Measurements from ENCODE around the gene CNR1.
"Not testable (repeated sequence)": the region's sequence is repeated elsewhere in the genome, so short reads cannot be mapped to it uniquely, and the experiment has no call there.

The CNR1 gene

DNA sequence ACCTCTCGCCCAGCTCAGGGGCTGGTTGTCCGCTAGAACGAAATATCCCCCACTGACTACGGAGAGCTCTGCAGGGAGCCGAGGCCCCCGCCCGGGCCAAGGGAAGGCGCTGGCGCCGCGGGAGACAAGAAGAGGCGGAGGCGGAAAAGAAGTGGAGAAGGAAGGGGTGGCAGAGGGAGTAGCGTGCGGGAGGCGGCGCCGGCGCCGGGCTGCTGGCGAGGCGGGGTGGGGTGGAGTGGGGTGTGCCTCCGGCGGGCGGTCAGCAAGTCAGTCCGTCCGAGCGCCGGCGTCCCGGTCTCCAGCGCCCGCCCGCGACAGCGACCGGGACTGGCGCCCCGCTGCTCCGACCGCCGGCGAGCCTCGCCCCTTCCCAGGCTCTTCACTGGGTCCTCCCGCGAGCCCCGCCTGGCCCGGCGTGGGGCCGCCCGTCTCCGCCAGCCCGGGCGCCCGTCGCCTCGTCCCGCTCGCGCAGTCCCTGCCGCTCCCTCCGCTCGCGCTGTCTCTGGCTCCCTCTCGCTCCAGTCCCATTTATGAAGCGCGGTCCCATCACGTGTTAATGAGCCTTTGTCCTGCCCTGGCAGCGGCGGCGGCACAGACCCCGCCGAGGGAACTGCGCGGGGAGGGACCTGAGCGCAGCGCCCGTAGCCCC is at the start of gene CNR1:
Gene CNR1 (minus strand): TSS at position 504 of the 649 bp plus-strand sequence. CDS start 21,073 bp downstream, outside the sequence.
- peak; percentile 13 for DNase-seq (ENCODE audit: low spot score)

DNA sequence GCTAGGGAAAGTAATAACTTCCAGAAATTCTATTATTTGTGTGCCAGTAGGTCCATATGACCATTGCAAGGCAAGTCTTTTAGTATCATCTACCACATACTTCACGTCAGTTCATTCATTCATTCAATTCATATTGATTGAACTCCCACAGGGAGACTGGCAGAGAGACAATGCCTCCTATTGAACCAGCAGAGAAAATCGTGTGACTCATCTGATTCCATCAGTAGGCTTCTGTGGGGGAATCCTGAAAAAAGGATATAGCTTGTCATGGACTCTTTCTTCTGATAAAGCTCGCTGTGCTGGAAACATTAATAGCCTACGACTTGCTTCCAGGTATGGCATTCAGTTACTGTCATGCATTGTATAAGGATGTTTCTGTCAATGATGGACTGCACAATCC is 45.3 kb upstream of the CNR1 start:
- DNase-seq (ENCODE audit: low spot score) = peak; percentile 9

DNA sequence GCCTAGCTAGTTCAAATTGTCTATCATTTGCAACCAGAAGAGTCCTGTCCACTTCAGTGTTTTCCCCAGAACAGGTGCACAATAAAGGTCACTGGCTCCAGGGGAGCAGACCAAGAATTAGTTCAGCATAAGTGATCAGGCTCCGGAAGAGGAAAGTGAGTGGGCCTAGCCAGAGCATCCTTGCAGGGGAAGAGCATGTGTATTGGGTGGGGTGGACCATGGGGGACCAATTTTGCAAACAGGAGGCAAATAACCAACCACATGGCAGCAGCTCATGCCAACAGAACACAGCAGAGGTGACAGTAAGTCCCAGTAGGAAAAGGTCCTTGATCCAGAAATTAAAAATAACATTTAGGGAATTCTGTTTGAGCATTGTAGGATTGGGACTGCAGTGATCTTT is 43.2 kb upstream of the CNR1 start:
- DNase-seq (ENCODE audit: low spot score) = no peak

DNA sequence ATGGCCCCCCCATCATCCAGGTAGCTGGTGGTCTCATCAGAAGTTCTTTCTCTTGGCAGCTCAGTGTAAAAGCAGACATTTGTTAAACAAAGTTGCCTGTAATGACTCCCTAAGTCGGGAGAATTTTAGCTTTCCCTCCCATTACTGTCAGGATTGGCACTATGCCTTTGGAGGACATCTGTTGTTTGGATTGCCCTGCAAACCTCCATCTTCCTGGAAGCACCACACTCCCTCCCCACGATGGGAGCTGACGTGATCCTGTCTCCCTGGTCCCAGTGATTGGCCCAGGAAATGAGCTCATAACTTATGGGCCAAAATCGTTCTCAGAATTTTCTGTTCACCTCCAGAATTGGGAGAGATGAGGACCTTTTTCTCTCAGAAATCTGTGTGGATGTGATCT is 42.6 kb upstream of the CNR1 start:
- DNase-seq (ENCODE audit: low spot score) = no peak

DNA sequence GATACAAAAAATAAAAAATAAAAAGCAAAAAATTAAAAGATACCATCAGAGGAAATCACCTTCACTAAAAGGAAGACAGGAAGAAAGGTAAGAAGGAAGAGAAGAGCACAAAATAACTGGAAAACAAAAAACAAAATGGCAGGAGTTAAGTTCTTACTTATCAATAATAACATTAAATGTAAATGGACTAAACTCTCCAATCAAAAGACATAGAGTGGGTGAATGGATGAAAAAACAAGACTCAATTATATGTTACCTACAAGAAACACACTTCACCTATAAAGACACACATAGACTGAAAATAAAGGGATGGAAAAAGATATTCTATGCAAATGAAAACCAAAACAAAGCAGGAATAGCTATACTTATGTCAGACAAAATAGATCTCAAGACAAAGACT is 35.6 kb upstream of the CNR1 start:
- not testable (repeated sequence) for DNase-seq (ENCODE audit: low spot score)

DNA sequence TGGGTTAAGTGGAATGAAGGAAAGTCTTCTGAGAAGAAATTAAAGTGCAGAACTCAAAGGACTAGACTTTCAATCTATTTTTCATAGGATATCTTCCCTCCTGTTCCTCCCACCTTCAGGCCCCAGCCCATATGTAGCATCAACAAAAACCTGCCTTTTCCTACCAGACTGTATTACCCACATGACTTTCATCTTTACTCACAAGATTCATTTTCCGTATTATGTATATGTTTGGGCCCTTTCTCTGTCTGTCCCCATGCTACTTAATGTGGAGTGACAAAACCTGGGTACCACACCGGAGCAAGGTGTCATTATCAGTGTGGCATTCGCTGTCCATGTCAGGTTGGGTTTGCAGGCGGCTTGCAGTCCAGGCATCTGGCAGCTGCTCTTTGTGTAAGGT is 18.8 kb upstream of the CNR1 start:
- DNase-seq (ENCODE audit: low spot score) = no peak

DNA sequence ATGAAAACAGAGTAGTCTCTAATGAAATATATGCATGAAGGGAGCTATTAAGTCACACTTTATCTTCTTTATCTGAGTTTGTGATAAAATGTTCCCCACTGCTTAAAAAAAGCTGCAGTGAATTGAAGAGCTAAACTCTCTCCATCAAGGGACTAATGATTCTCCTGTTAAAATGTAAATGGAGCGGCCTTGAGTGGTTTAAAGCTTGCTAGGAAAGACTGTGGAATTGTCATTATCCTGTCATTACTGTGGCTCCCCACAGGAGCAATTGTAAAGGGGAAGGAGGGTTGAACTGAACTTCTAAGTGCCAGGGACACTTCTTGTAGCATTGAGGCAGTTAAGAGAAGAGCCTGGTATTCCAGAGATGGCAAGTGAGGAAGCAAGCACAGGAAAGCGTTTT is 17.3 kb upstream of the CNR1 start:
- no peak for DNase-seq (ENCODE audit: low spot score)

DNA sequence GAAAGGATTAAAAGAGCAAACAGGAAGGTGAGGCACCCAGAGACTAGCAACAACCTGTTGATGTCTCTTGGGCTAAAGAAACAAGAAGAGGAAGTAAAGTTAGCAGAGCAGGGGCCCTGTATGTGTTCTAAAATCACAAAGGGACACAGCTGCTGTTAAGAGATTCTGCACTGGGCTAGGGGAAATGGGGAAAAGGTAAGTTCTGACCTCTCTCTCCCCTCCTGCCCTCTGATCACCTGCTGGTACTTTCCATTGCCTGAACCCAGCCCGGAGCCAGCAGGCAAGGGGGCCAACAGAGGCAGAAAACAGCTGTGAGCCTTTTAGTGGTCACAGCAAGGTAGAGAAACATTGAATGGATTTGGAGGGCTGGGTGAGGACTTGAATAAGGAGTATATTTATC is 13.5 kb upstream of the CNR1 start:
- no peak for DNase-seq (ENCODE audit: low spot score)

DNA sequence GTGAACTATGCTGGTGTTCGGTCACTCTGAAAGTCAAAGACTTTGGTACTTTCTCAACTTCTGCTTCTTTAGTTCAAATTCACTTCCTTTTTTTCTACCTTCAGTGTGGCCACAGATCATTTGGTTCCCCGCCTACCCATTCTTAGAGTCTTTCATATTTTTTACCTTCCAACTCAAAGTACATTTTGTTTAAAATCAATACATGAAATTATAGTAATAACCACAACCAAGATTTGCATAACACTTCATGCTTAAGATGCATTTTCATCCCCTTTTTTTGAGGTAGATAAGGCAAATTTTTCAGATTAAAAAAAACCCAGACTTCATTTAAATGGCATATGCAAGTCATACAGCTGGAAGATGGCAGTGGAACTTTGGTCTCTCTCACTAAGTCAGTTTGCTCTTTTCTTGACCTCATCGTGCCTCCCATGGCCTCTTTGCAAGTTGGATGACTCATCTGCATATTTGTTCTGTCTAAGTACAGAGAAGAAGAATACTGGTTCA is 11.9 kb upstream of the CNR1 start:
- no peak for DNase-seq (ENCODE audit: low spot score)

DNA sequence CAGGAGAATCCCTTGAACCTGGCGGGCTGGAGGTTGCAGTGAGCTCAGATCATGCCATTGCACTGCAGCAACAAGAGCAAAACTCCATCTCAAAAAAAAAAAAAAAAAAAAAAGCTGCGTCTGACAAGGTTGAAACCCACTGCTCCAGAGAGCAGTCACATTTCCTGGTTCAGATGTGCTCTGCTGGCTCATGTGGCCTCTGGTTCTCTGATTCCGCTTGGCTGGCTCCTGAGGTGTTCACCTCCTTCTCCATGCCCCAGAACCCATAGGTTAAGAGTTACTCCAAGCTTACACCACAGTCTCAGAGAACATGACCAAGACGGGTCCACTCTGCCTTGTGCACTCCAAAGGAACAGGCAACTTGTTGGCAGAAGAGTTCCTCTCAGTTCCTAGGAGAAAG is 8.8 kb upstream of the CNR1 start:
- no peak for DNase-seq (ENCODE audit: low spot score)

DNA sequence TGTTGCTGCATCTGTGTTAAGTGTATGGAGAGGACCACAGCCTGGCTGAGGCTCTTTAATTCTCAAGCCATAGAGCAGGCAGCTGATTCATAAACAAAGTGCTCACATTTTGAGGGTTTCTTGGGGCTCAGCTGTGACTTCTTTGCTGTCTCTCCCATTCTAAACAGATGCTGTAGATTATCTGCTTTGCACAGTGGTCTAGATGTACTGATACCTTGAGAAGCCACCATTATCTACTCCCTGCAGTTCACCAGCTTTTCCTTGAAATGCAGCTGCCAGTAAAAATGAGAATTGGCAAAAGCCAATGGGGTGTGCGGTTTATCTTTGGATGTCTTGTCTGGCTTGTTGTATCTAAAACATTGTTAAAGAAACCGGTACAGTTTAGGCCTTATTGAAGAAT is 5.2 kb upstream of the CNR1 start:
- no peak for DNase-seq (ENCODE audit: low spot score)

DNA sequence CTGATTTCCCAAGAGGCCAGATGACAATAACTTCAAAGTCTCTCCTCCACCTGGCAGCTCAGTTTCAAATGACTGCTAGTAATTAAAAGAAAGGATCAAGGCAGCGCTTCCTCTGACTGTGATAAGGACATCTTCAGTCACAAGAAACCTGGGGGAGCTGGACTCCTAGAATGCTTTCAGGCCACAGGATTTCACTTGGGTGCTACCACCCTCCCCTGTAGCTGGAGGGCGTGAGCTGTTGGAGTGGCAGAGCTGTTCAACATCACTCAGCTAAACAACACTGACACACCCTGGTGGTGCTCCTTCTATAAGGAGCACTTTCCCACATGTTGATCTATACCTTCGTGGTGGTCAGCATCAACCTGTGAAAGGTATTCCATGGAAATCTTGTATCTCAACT is 2.2 kb upstream of the CNR1 start:
- no peak for DNase-seq (ENCODE audit: low spot score)

DNA sequence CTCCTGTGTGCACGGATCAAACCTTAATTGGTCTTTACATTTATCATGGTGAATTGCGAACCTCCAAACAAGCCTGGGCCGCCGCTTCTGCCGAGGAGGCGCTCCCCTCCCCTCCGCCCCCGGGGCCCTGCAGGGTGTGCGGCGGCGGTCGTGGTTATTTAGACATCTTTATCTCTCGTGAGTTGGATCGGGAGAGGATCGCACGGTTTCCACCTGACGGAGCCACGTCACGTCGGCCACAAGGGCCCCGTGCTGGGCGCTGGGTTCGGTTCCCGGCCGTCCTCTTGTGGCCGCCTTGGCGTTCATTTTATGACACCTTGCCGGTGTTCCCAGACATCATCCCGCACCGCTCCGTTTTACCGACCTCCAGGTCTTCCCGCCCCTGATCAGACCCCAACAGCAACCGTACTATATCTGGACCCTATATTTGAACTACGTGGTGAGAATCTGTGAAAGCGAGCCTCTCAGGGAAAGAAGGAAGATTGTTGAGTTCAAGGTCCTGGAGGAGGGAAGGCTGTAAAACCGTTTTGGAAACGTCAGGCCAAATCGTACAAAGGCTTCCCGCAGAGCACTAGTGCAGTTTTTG is 1.3 kb upstream of the CNR1 start:
- no peak for DNase-seq (ENCODE audit: low spot score)

DNA sequence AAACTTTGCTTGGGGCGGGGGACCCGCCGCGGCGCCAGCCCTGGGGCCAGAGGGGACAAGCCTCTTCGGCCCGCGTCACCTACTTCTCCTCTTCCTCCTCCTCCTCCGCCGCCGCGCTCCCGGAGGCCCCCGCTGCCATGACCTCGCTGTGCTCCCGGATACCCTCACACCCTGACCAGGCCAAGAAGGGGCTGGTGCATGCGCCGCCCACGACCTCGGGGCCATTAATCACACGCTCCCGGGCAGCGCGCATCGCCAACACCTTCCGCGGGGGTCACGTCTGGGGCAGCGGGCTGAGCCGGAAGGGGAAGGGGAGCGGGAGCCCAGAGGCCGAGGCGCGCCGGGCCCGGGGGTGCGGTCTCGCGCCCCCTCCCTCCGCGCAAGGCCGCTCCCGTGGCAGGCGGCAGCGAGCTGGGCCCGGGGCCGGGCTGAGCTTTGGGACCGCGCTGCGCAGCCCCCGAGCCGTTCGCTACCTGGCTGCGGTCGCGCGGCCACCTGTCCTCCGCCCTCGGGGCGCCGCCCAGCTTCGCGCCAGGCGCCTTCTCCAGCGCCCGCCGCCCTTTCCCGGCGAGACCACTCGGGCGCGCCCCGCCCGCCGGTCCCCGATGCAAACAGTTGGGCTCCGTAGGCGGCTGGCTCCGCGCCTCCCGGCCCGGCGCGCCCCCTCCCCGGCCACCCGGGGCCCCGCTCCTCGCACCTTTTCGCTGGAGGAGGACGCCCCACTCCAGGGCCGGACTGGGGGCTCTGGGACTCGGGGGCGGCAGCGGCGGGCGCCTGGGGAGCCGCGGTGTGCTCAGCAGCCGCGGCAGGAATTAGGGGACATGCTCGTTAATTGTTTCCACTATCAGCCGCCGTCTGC is 575 bp upstream of the CNR1 start:
- DNase-seq (ENCODE audit: low spot score) = no peak

DNA sequence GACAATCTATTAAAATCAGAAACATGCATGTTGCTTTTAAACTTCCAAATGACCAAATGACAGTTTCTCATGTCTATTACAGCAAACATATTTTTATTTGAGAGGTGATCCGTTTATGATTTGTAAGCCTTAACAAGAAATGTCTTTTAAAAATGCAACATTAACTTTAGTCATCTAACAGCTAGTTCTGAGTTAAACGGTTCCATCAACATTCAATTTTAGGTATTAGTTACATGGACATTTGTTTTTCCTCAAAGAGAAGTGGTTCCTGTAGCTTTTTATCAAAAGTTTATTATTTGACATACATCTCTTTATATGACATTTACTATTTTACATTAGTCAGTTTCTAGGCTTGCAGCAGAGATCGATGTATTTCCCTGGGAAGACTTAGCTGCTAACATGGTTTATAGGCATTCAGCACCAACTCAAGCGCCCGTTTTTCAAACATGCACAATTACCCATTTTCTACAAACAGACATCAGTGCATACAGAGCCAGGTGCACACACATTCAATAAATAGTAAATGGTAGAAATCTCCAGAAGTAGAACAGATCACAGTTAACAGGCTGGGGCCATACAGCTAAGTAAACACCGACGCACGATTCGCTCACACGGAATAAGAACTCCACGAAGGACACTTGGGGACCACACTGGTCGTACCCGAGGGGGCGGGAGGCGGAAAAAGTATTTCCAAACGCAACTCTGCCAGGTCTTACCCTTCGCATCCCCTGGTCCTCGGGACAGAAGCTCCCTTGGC is 882 bp downstream of the CNR1 start:
- no peak for DNase-seq (ENCODE audit: low spot score)

DNA sequence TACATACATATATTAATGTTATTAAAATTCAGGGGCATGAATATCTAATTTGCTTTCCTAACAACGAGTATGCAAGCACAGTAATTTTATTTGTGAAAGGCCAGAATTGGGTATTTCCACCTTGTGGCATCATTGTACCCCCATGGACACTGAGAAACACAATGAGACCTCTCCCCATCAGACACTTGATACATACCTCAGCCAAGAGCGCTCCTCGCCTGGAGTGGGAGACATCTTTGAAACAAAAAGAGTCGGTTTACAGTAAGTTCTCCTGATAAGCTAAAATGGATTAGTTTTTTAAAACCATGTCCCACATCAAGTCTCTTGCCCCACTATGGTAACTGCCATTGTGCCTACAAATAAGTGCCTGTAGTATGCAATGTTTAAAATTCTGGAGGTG is 2.1 kb downstream of the CNR1 start:
- DNase-seq (ENCODE audit: low spot score) = no peak

DNA sequence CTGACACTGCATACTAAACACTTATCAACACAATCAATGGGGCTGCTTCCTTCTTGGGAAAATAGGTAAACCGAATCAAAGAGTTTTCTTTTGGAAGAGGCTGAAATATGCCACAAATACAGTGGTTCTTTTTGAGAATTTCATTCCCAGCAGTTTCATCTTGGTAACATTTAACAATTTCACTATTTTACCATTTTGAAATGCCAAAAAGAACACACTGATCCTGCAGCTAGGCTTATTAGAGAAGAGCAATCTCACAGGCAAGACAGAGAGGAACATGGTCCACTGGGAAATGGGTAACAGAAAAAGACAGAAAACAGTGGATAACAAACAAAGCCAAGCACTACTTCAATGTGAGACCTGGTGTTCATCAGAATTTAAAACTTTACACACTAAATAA is 2.5 kb downstream of the CNR1 start:
- no peak for DNase-seq (ENCODE audit: low spot score)

DNA sequence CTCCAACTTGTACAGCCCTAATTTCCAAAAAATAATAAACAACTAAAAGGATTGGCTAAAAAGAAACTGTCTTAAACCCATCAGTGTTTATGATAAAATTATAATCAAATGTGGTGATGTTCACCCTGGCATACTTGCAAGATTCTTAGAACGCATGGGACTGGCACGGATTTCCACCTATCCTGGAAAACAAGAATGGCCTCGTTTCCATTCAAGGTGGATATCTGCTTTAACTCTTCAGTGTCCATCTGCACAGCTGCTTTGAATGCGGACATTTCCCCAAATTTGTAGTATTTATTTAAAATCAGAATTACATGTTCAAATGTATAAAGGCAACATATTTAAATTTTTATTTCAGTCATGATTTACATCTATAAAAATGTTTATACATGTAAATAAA is 4.2 kb downstream of the CNR1 start:
- DNase-seq (ENCODE audit: low spot score) = no peak

DNA sequence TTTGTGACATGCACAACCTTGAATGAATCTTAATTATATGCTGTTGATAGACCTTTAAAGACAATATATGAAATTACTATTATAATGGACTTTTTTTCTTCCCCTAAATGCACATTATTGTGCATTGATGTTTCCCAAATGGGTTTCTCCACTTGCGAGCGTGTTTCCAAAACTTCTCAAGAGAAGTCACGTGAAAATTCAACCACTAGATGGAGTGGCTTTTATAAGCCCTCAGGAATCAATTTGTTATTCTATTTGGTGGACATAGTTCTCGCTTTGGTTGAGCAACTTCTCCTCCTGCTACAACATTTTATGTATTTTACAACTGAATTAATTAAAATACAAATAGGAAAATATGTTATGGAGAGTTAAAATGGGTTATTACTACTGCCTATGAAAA is 9.0 kb downstream of the CNR1 start:
- no peak for DNase-seq (ENCODE audit: low spot score)

DNA sequence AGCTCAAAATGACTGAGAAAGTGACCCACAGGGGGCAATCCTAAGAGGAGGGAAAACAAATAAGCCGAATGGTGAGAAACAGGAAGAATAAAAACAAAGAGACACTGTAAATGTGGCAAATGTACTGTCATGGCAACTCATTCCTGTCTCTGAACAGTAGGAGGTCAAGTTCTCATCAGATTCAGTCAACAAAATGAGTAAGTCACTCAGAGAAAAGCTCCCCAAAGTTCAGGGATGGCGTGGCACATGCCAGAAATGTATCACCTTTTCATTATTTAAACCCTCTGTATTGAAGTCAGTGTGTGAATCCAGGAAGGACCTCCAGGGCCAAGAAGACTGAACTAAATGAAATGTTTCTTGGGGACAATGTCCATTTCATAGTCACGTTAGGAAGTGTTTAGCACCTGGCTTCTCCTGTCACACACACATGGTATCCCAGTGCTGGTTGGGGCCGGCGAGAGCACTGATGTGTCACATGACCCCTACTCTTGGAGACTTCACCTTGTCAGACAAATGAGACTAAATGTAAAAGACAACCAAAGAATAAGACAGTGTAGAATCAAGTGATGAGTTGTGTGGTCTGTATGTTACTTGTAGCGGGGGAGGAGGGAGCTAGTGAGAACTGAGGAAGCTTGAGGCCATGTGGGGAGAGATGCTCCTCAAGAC is 20.7 kb downstream of the CNR1 start:
- DNase-seq (ENCODE audit: low spot score) = no peak

DNA sequence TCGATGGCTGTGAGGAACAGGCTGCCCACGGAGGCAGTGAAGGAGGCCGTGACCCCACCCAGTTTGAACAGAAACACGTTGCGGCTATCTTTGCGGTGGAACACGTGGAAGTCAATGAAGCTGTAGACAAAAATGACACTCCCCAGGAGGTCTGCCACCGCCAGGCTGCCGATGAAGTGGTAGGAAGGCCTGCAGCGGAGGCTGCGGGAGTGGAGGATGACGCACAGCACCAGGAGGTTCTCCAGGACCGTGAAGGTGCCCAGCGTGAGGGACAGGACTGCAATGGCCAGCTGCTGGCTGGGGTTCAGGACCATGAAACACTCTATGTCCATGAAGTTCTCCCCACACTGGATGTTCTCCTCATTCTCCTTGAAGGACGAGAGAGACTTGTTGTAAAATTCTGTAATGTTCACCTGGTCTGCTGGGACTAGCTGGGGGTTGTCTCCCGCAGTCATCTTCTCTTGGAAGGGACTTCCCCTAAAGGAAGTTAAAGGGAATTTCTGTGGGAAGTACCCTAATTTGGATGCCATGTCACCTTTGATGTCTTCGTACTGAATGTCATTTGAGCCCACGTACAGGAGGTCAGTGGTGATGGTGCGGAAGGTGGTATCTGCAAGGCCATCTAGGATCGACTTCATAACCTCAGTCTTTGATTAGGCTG is 21.4 kb downstream of the CNR1 start:
- DNase-seq (ENCODE audit: low spot score) = no peak
